ENCODE results near the gene EPB41L4B. TPM values are rescaled to one million over a fixed set of nuclear protein-coding genes. Genes with fewer than 3 reads are reported as not detected.

Gene EPB41L4B
- total and polyA plus RNA-seq, 2 of the 4 experiments (the other 2 are of a cell fraction): 0.36 to 0.54 TPM

GRCh38 chr9:109139851-109140250 is 181.0 kb downstream of the EPB41L4B start:
- Histone ChIP-seq H2BK15ac (ENCODE audit: low read depth, low read length) (no peak overlapping the region), H4K8ac (ENCODE audit: low read depth in 2 of 2, low read length in 2 of 2) (no peak overlapping the region), H3K79me1 (ENCODE audit: low read depth in 1 of 2, low read length in 2 of 2) (no peaks in the 10 kb centered on the region), H3K9ac (ENCODE audit: low read depth, low read length) (no peak overlapping the region), H3K4me3 (ENCODE audit: insufficient read depth, low read depth, low read length) (no peak overlapping the region), H3K9me1 (ENCODE audit: insufficient read depth, low read length) (no peaks in the 10 kb centered on the region), H3K23ac (ENCODE audit: low read depth, low read length) (no peak overlapping the region), H2BK20ac (ENCODE audit: low read depth, low read length) (no peak overlapping the region), H4K20me1 (ENCODE audit: insufficient read depth, low read length) (no peaks in the 10 kb centered on the region), H2BK120ac (ENCODE audit: low read depth, low read length) (no peak overlapping the region), H2BK5ac (ENCODE audit: low read depth, low read length, poor library complexity, severe bottlenecking) (no peak overlapping the region), H2AFZ (replicated peaks; ENCODE audit: low read length, poor library complexity) (no peak overlapping the region), H3K27me3 (ENCODE audit: control insufficient read depth, insufficient read depth, low read length) (peaks cover 6% of the 10 kb centered on the region), H3K56ac (ENCODE audit: extremely low read depth, insufficient read depth, low read length) (no peak overlapping the region), H3K4me2 (ENCODE audit: low read depth, low read length) (no peak overlapping the region), H3K4me1 (ENCODE audit: control insufficient read depth, insufficient read depth, low read length) (no peaks in the 10 kb centered on the region), H4K91ac (ENCODE audit: insufficient read depth, low read depth, low read length) (no peak overlapping the region), H3K18ac (ENCODE audit: low read depth, low read length) (no peak overlapping the region), H3K9me3 (ENCODE audit: control insufficient read depth, insufficient read depth, low read length) (no peaks in the 10 kb centered on the region), H3K27ac (ENCODE audit: insufficient read depth, low read length) (no peak overlapping the region), H2AK9ac (replicated peaks; ENCODE audit: low read depth, low read length, poor library complexity) (no peak overlapping the region), H3K4ac (ENCODE audit: low read depth, low read length) (no peak overlapping the region), H3K14ac (replicated peaks; ENCODE audit: low read depth, low read length) (no peak overlapping the region), H4K5ac (ENCODE audit: low read depth, low read length) (no peak overlapping the region), H2AK5ac (ENCODE audit: low read depth, low read length) (no peak overlapping the region), H3K36me3 (ENCODE audit: control insufficient read depth, insufficient read depth, low read length) (no peaks in the 10 kb centered on the region)
- WGBS, 2 experiments (ENCODE audit: extremely low coverage in 2 of 2, insufficient read length in 1 of 2): no CpG with 5 or more reads among the region's 1 CpG
- dilution Hi-C loops (cut with HindIII; ENCODE audit: low sequenced_read_pairs, unreplicated experiment): no loop called here
- POLR2A ChIA-PET (ENCODE audit: unreplicated experiment): no interaction called here
- intact Hi-C loops (cut with micrococcal nuclease): no loop called here
- no TSS peak for BruUV-seq (replicated peaks)
- CTCF ChIA-PET: no interaction called here
- no peak for TF ChIP-seq RCOR1 (IDR thresholded peaks at IDR 0.05; ENCODE audit: insufficient replicate concordance, low read length)
- no peak for TF ChIP-seq FOS (IDR thresholded peaks at IDR 0.05; ENCODE audit: low read depth, low read length)
- TF ChIP-seq CTCF (conservative IDR thresholded peaks at IDR 0.05; ENCODE audit: low read depth, low read length): no peak
- TF ChIP-seq POLR2A (IDR thresholded peaks at IDR 0.05; ENCODE audit: low read depth, low read length): no peak
- no peak for TF ChIP-seq BHLHE40 (IDR thresholded peaks at IDR 0.05; ENCODE audit: low read depth, low read length)
- no peak for TF ChIP-seq CHD1 (IDR thresholded peaks at IDR 0.05; ENCODE audit: low read depth, low read length)
- no peak for TF ChIP-seq RAD21 (IDR thresholded peaks at IDR 0.05; ENCODE audit: low read length)
- no peak for TF ChIP-seq RFX5 (IDR thresholded peaks at IDR 0.05; ENCODE audit: low read depth, low read length)
- DNase-seq (no peak), ATAC-seq (ENCODE audit: low read depth) (no peak)
- in situ Hi-C loops (cut with MboI; ENCODE audit: low sequenced_read_pairs): loop anchor here (5.0 kb wide), 1 partner anchor 52 kb away; no protein-coding TSS in a partner anchor

All from IMR-90 (cell line).